Fibroblast of villous mesenchyme (primary cell): ENCODE data around the gene VWA1. TPM values are rescaled to one million over a fixed set of nuclear protein-coding genes. Genes with fewer than 3 reads are reported as not detected.

ENCODE experiments used
- DNase-seq: peaks from one replicate; pipeline ENCODE4 v3.0.0-alpha.2; 2010; ENCODE audit warnings: low read depth
- H3K4me3 ChIP-seq: 2 replicates; pipeline ENCODE4 v1.5.1; 2011; ENCODE audit warnings: low read depth, mild to moderate bottlenecking, low read length
- CTCF ChIP-seq: IDR thresholded peaks from 2 replicates; pipeline ENCODE4 v1.5.1; 2012; ENCODE audit warnings: low read depth, mild to moderate bottlenecking, low read length; ENCODE audit not compliant: insufficient read depth
- total RNA-seq: library from RNA; depleted of rRNA; stranded (reverse); fragments of >200 nt; gene quantifications from 2 replicates; pipeline ENCODE4 v1.2.3, GENCODE V29; 2012

The VWA1 gene
- 5.6 and 6.8 TPM in 2 replicates for total RNA-seq

- no peak for TF ChIP-seq CTCF
- peak within 1 kb of the TSS; percentile 57 for H3K4me3 ChIP-seq
- DNase-seq: peak; percentile 70
Observed at GRCh38 chr1:1435106-1435903, at the start of gene VWA1. Gene VWA1 (plus strand): TSS chr1:1435690. CDS start chr1:1435749, 59 bp downstream.

- TF ChIP-seq CTCF: no peak
Observed at GRCh38 chr1:1385931-1386330, 49.6 kb upstream of the VWA1 start.

GRCh38 chr1:1387098-1388077, 48.1 kb upstream of the VWA1 start:
- TF ChIP-seq CTCF: no peak
- H3K4me3 ChIP-seq: no peak overlapping the region
- no peak for DNase-seq

More at GRCh38 chr1:1385931-1386330, 49.6 kb upstream of the VWA1 start:
- no peak overlapping the region for H3K4me3 ChIP-seq
- DNase-seq: no peak

- no peak overlapping the region for H3K4me3 ChIP-seq
- no peak for TF ChIP-seq CTCF
- DNase-seq: no peak
Observed at GRCh38 chr1:1388078-1388472, 47.4 kb upstream of the VWA1 start.

- H3K4me3 ChIP-seq: no peak overlapping the region
- TF ChIP-seq CTCF: no peak
- DNase-seq: no peak
Observed at GRCh38 chr1:1390675-1391074, 44.8 kb upstream of the VWA1 start.

GRCh38 chr1:1391225-1391624, 44.3 kb upstream of the VWA1 start:
- DNase-seq: no peak
- H3K4me3 ChIP-seq: no peak overlapping the region
- no peak for TF ChIP-seq CTCF
